ENCODE data around the gene ASPSCR1. TPM values are rescaled to one million over a fixed set of nuclear protein-coding genes. Genes with fewer than 3 reads are reported as not detected.

The ASPSCR1 gene
- total RNA-seq, 1 donor from 2014 or later, result 55.5 TPM

GRCh38 chr17:82011617-82012187, 34.3 kb downstream of the ASPSCR1 start:
- Mint-ChIP-seq H3K4me3 (ENCODE audit: low read depth) (no peak overlapping the region), H3K4me1 (ENCODE audit: low read depth) (no peaks in the 10 kb centered on the region), H3K27me3 (no peaks in the 10 kb centered on the region), H3K27ac (no peak overlapping the region), H3K9me3 (ENCODE audit: low read depth) (no peaks in the 10 kb centered on the region), H3K36me3 (ENCODE audit: insufficient read depth) (no peaks in the 10 kb centered on the region)
- DNase-seq (ENCODE audit: low spot score, unreplicated experiment), result no peak
- TF ChIP-seq, protein P1, sequence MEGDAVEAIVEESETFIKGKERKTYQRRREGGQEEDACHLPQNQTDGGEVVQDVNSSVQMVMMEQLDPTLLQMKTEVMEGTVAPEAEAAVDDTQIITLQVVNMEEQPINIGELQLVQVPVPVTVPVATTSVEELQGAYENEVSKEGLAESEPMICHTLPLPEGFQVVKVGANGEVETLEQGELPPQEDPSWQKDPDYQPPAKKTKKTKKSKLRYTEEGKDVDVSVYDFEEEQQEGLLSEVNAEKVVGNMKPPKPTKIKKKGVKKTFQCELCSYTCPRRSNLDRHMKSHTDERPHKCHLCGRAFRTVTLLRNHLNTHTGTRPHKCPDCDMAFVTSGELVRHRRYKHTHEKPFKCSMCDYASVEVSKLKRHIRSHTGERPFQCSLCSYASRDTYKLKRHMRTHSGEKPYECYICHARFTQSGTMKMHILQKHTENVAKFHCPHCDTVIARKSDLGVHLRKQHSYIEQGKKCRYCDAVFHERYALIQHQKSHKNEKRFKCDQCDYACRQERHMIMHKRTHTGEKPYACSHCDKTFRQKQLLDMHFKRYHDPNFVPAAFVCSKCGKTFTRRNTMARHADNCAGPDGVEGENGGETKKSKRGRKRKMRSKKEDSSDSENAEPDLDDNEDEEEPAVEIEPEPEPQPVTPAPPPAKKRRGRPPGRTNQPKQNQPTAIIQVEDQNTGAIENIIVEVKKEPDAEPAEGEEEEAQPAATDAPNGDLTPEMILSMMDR (IDR thresholded peaks at IDR 0.05; ENCODE audit: unreplicated experiment), result no peak

GRCh38 chr17:82012261-82012639, 34.8 kb downstream of the ASPSCR1 start:
- no peak overlapping the region for H3K4me3 Mint-ChIP-seq (ENCODE audit: low read depth)
- no peaks in the 10 kb centered on the region for H3K9me3 Mint-ChIP-seq (ENCODE audit: low read depth)
- no peak for DNase-seq (ENCODE audit: low spot score, unreplicated experiment)
- H3K4me1 Mint-ChIP-seq (ENCODE audit: low read depth), result no peaks in the 10 kb centered on the region
- no peak overlapping the region for H3K27ac Mint-ChIP-seq
- TF ChIP-seq, protein P1 (IDR thresholded peaks at IDR 0.05; ENCODE audit: unreplicated experiment), result no peak
- H3K36me3 Mint-ChIP-seq (ENCODE audit: insufficient read depth), result no peaks in the 10 kb centered on the region
- H3K27me3 Mint-ChIP-seq, result no peaks in the 10 kb centered on the region

- no peak for DNase-seq (ENCODE audit: low spot score, unreplicated experiment)
- H3K4me3 Mint-ChIP-seq (ENCODE audit: low read depth), result no peak overlapping the region
- no peaks in the 10 kb centered on the region for H3K36me3 Mint-ChIP-seq (ENCODE audit: insufficient read depth)
- no peaks in the 10 kb centered on the region for H3K4me1 Mint-ChIP-seq (ENCODE audit: low read depth)
- no peaks in the 10 kb centered on the region for H3K9me3 Mint-ChIP-seq (ENCODE audit: low read depth)
- TF ChIP-seq, protein P1 (IDR thresholded peaks at IDR 0.05; ENCODE audit: unreplicated experiment), result no peak
- no peaks in the 10 kb centered on the region for H3K27me3 Mint-ChIP-seq
- H3K27ac Mint-ChIP-seq, result no peak overlapping the region
Measured at GRCh38 chr17:82012640-82013295, 35.3 kb downstream of the ASPSCR1 start.

GRCh38 chr17:82013341-82013740, 35.9 kb downstream of the ASPSCR1 start:
- DNase-seq (ENCODE audit: low spot score, unreplicated experiment), result no peak
- H3K27me3 Mint-ChIP-seq, result no peaks in the 10 kb centered on the region
- no peaks in the 10 kb centered on the region for H3K4me1 Mint-ChIP-seq (ENCODE audit: low read depth)
- H3K9me3 Mint-ChIP-seq (ENCODE audit: low read depth), result no peaks in the 10 kb centered on the region
- H3K4me3 Mint-ChIP-seq (ENCODE audit: low read depth), result no peak overlapping the region
- H3K36me3 Mint-ChIP-seq (ENCODE audit: insufficient read depth), result no peaks in the 10 kb centered on the region
- TF ChIP-seq, protein P1 (IDR thresholded peaks at IDR 0.05; ENCODE audit: unreplicated experiment), result no peak
- H3K27ac Mint-ChIP-seq, result no peak overlapping the region

DNA sequence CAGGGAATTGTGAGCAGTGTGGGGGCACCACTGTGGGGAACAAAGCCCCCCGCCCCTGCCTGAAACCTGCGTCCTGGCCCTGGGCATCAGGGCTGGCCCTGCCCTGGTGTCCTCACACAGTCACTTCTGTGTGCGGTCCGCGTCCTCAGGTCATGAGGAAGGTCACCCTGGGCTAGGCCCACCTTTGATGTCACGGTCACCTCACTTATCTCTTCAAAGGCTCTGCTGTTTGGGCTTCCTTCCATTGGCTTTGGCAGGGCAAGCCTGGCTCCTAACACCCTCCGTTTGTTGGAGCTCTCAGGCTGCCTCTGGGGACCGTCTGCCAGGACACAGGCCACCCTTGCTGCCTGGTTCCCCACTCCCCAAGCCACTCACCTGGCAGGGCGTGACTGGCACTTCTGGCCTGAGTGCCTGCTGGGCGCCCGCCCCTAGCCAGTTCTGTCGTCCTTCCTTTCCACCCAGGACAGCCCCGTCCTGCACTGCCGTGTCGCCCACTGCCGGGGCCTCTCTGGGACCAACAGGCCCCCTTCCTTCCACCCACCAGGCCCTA, 36.4 kb downstream of the ASPSCR1 start:
- Mint-ChIP-seq H3K36me3 (ENCODE audit: insufficient read depth) (peaks cover 2% of the 10 kb centered on the region), H3K27me3 (no peaks in the 10 kb centered on the region), H3K4me3 (ENCODE audit: low read depth) (no peak overlapping the region), H3K27ac (no peak overlapping the region), H3K9me3 (ENCODE audit: low read depth) (no peaks in the 10 kb centered on the region), H3K4me1 (ENCODE audit: low read depth) (no peaks in the 10 kb centered on the region)
- TF ChIP-seq, protein P1 (IDR thresholded peaks at IDR 0.05; ENCODE audit: unreplicated experiment), result no peak
- no peak for DNase-seq (ENCODE audit: low spot score, unreplicated experiment)

Data from progenitor cell of endocrine pancreas (in vitro differentiated cells).